Epithelial cell of esophagus (primary cell): ENCODE data around the gene IGSF9B.

Experiments used
- DNase-seq: peaks from one replicate; pipeline ENCODE4 v3.0.0; 2010; ENCODE audit warnings: low read depth
- H3K4me3 ChIP-seq: 2 replicates; pipeline ENCODE4 v1.5.1; 2011; ENCODE audit warnings: mild to moderate bottlenecking, low read length, control low read depth
- TF ChIP-seq, protein P1 (sequence below): IDR thresholded peaks from 2 replicates; pipeline ENCODE4 v1.5.1; 2011; ENCODE audit warnings: low read depth, mild to moderate bottlenecking, low read length, control low read depth, inconsistent platforms; ENCODE audit not compliant: insufficient read depth; ENCODE audit errors: missing control alignments

Gene IGSF9B

GRCh38 chr11:133865466-133865865 is 91.3 kb downstream of the IGSF9B start:
- DNase-seq, result no peak
- H3K4me3 ChIP-seq, result no peak overlapping the region
- TF ChIP-seq, protein P1, sequence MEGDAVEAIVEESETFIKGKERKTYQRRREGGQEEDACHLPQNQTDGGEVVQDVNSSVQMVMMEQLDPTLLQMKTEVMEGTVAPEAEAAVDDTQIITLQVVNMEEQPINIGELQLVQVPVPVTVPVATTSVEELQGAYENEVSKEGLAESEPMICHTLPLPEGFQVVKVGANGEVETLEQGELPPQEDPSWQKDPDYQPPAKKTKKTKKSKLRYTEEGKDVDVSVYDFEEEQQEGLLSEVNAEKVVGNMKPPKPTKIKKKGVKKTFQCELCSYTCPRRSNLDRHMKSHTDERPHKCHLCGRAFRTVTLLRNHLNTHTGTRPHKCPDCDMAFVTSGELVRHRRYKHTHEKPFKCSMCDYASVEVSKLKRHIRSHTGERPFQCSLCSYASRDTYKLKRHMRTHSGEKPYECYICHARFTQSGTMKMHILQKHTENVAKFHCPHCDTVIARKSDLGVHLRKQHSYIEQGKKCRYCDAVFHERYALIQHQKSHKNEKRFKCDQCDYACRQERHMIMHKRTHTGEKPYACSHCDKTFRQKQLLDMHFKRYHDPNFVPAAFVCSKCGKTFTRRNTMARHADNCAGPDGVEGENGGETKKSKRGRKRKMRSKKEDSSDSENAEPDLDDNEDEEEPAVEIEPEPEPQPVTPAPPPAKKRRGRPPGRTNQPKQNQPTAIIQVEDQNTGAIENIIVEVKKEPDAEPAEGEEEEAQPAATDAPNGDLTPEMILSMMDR, result no peak

DNA sequence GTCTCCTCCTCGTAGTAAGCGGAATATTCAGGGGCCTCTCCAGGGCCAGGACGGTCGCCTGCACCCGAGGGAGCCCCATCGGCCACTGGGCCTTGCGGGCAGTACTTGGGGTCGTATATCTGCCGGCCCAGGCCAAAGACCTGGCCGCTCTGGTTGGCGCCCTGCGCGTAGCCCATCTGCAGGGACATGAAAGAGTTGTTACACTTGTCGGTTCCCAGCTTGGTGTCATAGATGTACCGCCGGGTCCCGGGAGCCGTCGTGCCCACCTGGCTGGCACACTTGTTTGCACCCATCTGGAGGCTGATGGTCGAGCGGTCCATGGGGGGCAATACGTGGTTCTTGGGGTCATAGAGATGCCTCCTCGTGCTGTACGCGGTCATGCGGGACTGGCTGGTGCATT is 92.0 kb downstream of the IGSF9B start:
- DNase-seq, result no peak
- TF ChIP-seq, protein P1, result no peak
- H3K4me3 ChIP-seq, result no peak overlapping the region

- no peak for DNase-seq
- no peak overlapping the region for H3K4me3 ChIP-seq
- TF ChIP-seq, protein P1, result no peak
These were observed 96.6 kb downstream of the IGSF9B start for GRCh38 chr11:133860151-133860550.
